IMR-90 (cell line): Measurements from ENCODE around the gene GLRA3. TPM values are rescaled to one million over a fixed set of nuclear protein-coding genes. Genes with fewer than 3 reads are reported as not detected.

Experiments
- ATAC-seq: fragments of 200-7000 bp; cut with Tn5 transposase; 2 replicates; pipeline ENCODE4 v1.9.1; 2020; ENCODE audit warnings: low read depth, mild to moderate bottlenecking, moderate library complexity
- BruUV-seq: library from RNA; stranded (reverse); fragments of 400-500 nt; replicated peaks from 2 replicates; lab custom pipeline; 2021; lab: Mats Ljungman, UMichigan
- CTCF ChIA-PET: fragments of 300-600 bp; formaldehyde crosslinking; extraction: SDS; loops from one replicate; lab custom pipeline; 2021; ENCODE audit warnings: antibody characterized with exemption; lab: Yijun Ruan, JAX
- POLR2A ChIA-PET: fragments of 300-600 bp; sonication (Branson Sonifier 250); formaldehyde crosslinking; loops from one replicate; lab custom pipeline; 2022; ENCODE audit warnings: antibody characterized with exemption; ENCODE audit not compliant: unreplicated experiment; lab: Charles Lee
- DNase-seq: peaks from one replicate; pipeline ENCODE4 v3.0.0; 2013
- H2AFZ ChIP-seq: replicated peaks from 2 replicates; pipeline ENCODE3; 2013; ENCODE audit warnings: low read length, mild to moderate bottlenecking; ENCODE audit not compliant: poor library complexity
- H2AK5ac ChIP-seq: 2 replicates; pipeline ENCODE4 v1.6.1; 2013; ENCODE audit warnings: low read depth, low read length, inconsistent platforms
- H2AK9ac ChIP-seq: replicated peaks from 2 replicates; pipeline ENCODE3; 2013; ENCODE audit warnings: mild to moderate bottlenecking, low read depth, low read length, moderate library complexity; ENCODE audit not compliant: poor library complexity
- H2BK120ac ChIP-seq: 2 replicates; pipeline ENCODE4 v1.6.1; 2013; ENCODE audit warnings: low read depth, low read length, inconsistent platforms
- H2BK15ac ChIP-seq: 3 replicates; pipeline ENCODE4 v1.6.1; 2013; ENCODE audit warnings: low read depth, low read length, inconsistent platforms
- H2BK20ac ChIP-seq: 2 replicates; pipeline ENCODE4 v1.6.1; 2013; ENCODE audit warnings: low read depth, mild to moderate bottlenecking, inconsistent platforms, low read length, moderate library complexity
- H2BK5ac ChIP-seq: 2 replicates; pipeline ENCODE4 v1.6.1; 2013; ENCODE audit warnings: mild to moderate bottlenecking, low read depth, low read length, inconsistent platforms; ENCODE audit not compliant: poor library complexity, severe bottlenecking
- H3K14ac ChIP-seq: replicated peaks from 2 replicates; pipeline ENCODE4 v1.6.1; 2013; ENCODE audit warnings: low read depth, low read length, inconsistent platforms
- H3K18ac ChIP-seq: 2 replicates; pipeline ENCODE4 v1.6.1; 2013; ENCODE audit warnings: low read depth, low read length, control low read depth
- H3K23ac ChIP-seq: 2 replicates; pipeline ENCODE4 v1.6.1; 2013; ENCODE audit warnings: low read depth, low read length, inconsistent platforms
- H3K27ac ChIP-seq: 2 replicates; pipeline ENCODE4 v1.5.1; 2013; ENCODE audit warnings: mild to moderate bottlenecking, control low read depth, low read length; ENCODE audit not compliant: insufficient read depth
- H3K27me3 ChIP-seq: 2 replicates; pipeline ENCODE4 v1.6.1; 2013; ENCODE audit warnings: low read length; ENCODE audit not compliant: control insufficient read depth, insufficient read depth
- H3K36me3 ChIP-seq: 2 replicates; pipeline ENCODE4 v1.6.1; 2013; ENCODE audit warnings: low read length, mixed read lengths; ENCODE audit not compliant: control insufficient read depth, insufficient read depth
- H3K4ac ChIP-seq: 2 replicates; pipeline ENCODE4 v1.6.1; 2013; ENCODE audit warnings: low read depth, low read length, inconsistent platforms
- H3K4me1 ChIP-seq: 2 replicates; pipeline ENCODE4 v1.6.1; 2013; ENCODE audit warnings: low read length, mixed read lengths; ENCODE audit not compliant: control insufficient read depth, insufficient read depth
- H3K4me2 ChIP-seq: 2 replicates; pipeline ENCODE4 v1.6.1; 2013; ENCODE audit warnings: low read depth, mild to moderate bottlenecking, control low read depth, low read length, moderate library complexity
- H3K4me3 ChIP-seq: 2 replicates; pipeline ENCODE4 v1.5.1; 2013; ENCODE audit warnings: low read depth, mild to moderate bottlenecking, control low read depth, low read length, moderate library complexity; ENCODE audit not compliant: insufficient read depth
- H3K56ac ChIP-seq: 2 replicates; pipeline ENCODE4 v1.6.1; 2013; ENCODE audit warnings: low read length, inconsistent platforms; ENCODE audit not compliant: insufficient read depth; ENCODE audit errors: extremely low read depth
- H3K79me1 ChIP-seq, 2 experiments: 2 replicates each; pipeline ENCODE4 v1.6.1; 2013; ENCODE audit warnings: low read length in 2 of 2, inconsistent platforms in 1 of 2, low read depth in 1 of 2
- H3K9ac ChIP-seq: 2 replicates; pipeline ENCODE4 v1.6.1; 2013; ENCODE audit warnings: low read depth, low read length, control low read depth
- H3K9me1 ChIP-seq: 2 replicates; pipeline ENCODE4 v1.6.1; 2013; ENCODE audit warnings: low read length, inconsistent platforms; ENCODE audit not compliant: insufficient read depth
- H3K9me3 ChIP-seq: 2 replicates; pipeline ENCODE4 v1.6.1; 2013; ENCODE audit warnings: low read length; ENCODE audit not compliant: control insufficient read depth, insufficient read depth
- H4K20me1 ChIP-seq: 2 replicates; pipeline ENCODE4 v1.6.1; 2013; ENCODE audit warnings: low read length, inconsistent platforms; ENCODE audit not compliant: insufficient read depth
- H4K5ac ChIP-seq: 2 replicates; pipeline ENCODE4 v1.6.1; 2013; ENCODE audit warnings: mild to moderate bottlenecking, low read depth, low read length, control low read depth
- H4K8ac ChIP-seq, 2 experiments: 2 replicates each; pipeline ENCODE4 v1.6.1; 2013; ENCODE audit warnings: low read depth in 2 of 2, low read length in 2 of 2, control low read depth in 1 of 2, inconsistent platforms in 1 of 2
- H4K91ac ChIP-seq: 2 replicates; pipeline ENCODE4 v1.6.1; 2013; ENCODE audit warnings: low read depth, low read length, inconsistent platforms; ENCODE audit not compliant: insufficient read depth
- BHLHE40 ChIP-seq: fragments of 150-350 bp; IDR thresholded peaks from 2 replicates; pipeline ENCODE4 v1.6.1; 2016; ENCODE audit warnings: mild to moderate bottlenecking, low read depth, low read length
- CEBPB ChIP-seq: IDR thresholded peaks from 2 replicates; pipeline ENCODE4 v1.6.1; 2012; ENCODE audit warnings: low read depth, low read length, improper control_type of control experiment
- CHD1 ChIP-seq: IDR thresholded peaks from 2 replicates; pipeline ENCODE4 v1.6.1; 2012; ENCODE audit warnings: low read depth, low read length, improper control_type of control experiment
- FOS ChIP-seq: fragments of 150-350 bp; IDR thresholded peaks from 2 replicates; pipeline ENCODE4 v1.6.1; 2016; ENCODE audit warnings: low read depth, low read length
- MAFK ChIP-seq: IDR thresholded peaks from 2 replicates; pipeline ENCODE4 v1.6.1; 2012; ENCODE audit warnings: low read depth, low read length, improper control_type of control experiment
- MAZ ChIP-seq: IDR thresholded peaks from 2 replicates; pipeline ENCODE4 v1.6.1; 2012; ENCODE audit warnings: low read depth, mild to moderate bottlenecking, low read length, improper control_type of control experiment, moderate library complexity, borderline replicate concordance
- MXI1 ChIP-seq: IDR thresholded peaks from 2 replicates; pipeline ENCODE4 v1.6.1; 2012; ENCODE audit warnings: low read depth, mild to moderate bottlenecking, low read length, moderate library complexity, borderline replicate concordance
- NFE2L2 ChIP-seq: fragments of 150-350 bp; IDR thresholded peaks from 2 replicates; pipeline ENCODE4 v1.6.1; 2016; ENCODE audit warnings: low read depth, mild to moderate bottlenecking, low read length
- POLR2A ChIP-seq: IDR thresholded peaks from 2 replicates; pipeline ENCODE4 v1.6.1; 2012; ENCODE audit warnings: mild to moderate bottlenecking, low read depth, low read length
- RAD21 ChIP-seq: IDR thresholded peaks from 2 replicates; pipeline ENCODE4 v1.6.1; 2012; ENCODE audit warnings: low read length, improper control_type of control experiment
- RCOR1 ChIP-seq: IDR thresholded peaks from 2 replicates; pipeline ENCODE4 v1.6.1; 2012; ENCODE audit warnings: mild to moderate bottlenecking, low read length, improper control_type of control experiment; ENCODE audit not compliant: insufficient replicate concordance
- RFX5 ChIP-seq: IDR thresholded peaks from 2 replicates; pipeline ENCODE4 v1.8.0; 2012; ENCODE audit warnings: low read depth, mild to moderate bottlenecking, low read length, moderate library complexity
- SMC3 ChIP-seq: fragments of 150-350 bp; IDR thresholded peaks from 2 replicates; pipeline ENCODE4 v1.6.1; 2016; ENCODE audit warnings: low read depth, mild to moderate bottlenecking, antibody characterized with exemption, low read length, moderate library complexity
- WGBS, 2 experiments: methylation state at CpG; one replicate each; pipeline versions ENCODE4 v1.1.5 to v1.1.7; 2013; ENCODE audit warnings: missing lambda C conversion rate in 2 of 2; ENCODE audit not compliant: insufficient read length in 1 of 2; ENCODE audit errors: extremely low coverage in 2 of 2; 5-methylcytosine and 5-hydroxymethylcytosine counted together
- dilution Hi-C: fragments of 300-500 bp; cut with HindIII; formaldehyde crosslinking; loops from one replicate; pipeline ENCODE4 v1.14.3; 2018; ENCODE audit warnings: low sequenced_read_pairs; ENCODE audit not compliant: unreplicated experiment
- in situ Hi-C: fragments of 300-500 bp; cut with MboI; formaldehyde crosslinking; loops from 3 replicates; pipeline ENCODE4 v1.14.3; 2019; ENCODE audit warnings: low sequenced_read_pairs, inconsistent platforms, mixed read lengths
- intact Hi-C: fragments of 100-400 bp; cut with micrococcal nuclease; formaldehyde crosslinking; loops from 2 replicates; pipeline ENCODE4 v1.10.0; 2022
- polyA plus RNA-seq, 3 experiments: library from polyadenylated mRNA; depleted of rRNA; stranded (reverse); fragments of >200 nt; gene quantifications; 2 replicates each; pipeline ENCODE4 v1.2.3, GENCODE V29; 2012; ENCODE audit warnings: low replicate concordance in 1 of 3
- total RNA-seq: library from RNA; depleted of rRNA; stranded (reverse); fragments of >200 nt; gene quantifications from 2 replicates; pipeline ENCODE4 v1.2.3, GENCODE V29; 2012
- TF ChIP-seq, protein P1 (sequence below): conservative IDR thresholded peaks from 2 replicates; pipeline ENCODE4 v1.5.1; 2012; ENCODE audit warnings: mild to moderate bottlenecking, low read depth, low read length, improper control_type of control experiment
- TF ChIP-seq, protein P2 (sequence below): fragments of 150-350 bp; IDR thresholded peaks from 2 replicates; pipeline ENCODE4 v1.6.1; 2016; ENCODE audit warnings: low read depth, mild to moderate bottlenecking, low read length, moderate library complexity, borderline replicate concordance
- TF ChIP-seq, protein P3 (sequence below): fragments of 150-350 bp; IDR thresholded peaks from 2 replicates; pipeline ENCODE4 v1.6.1; 2017; ENCODE audit warnings: mild to moderate bottlenecking, antibody characterized with exemption, low read length, low read depth

The GLRA3 gene
- total and polyA plus RNA-seq, 2 of the 4 experiments (the other 2 are of a cell fraction): not detected

DNA sequence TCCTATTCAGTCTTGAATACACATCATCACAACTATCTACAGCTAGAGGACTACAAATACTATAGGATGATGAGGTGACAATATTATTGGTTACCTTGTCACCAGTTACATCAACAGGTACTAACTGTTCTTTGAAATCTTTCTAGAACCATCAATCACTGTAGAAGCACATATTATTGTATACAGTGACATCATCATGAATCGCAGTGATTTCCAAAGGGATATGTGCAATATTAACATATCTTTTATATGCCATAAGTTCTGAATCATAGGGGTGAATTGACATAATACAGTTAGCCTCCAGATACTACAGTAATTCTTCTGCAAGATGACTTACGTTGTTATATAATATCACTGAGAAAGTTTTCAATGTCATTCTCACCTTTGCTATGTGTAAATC lies 201.6 kb downstream of the GLRA3 start:
- WGBS, 2 experiments: no CpG with 5 or more reads among the region's 2 CpGs

More for the DNA sequence above, 201.6 kb downstream of the GLRA3 start:
- ChIA-PET POLR2A (no interaction called here), CTCF (interaction anchor here (0.6 kb wide), 1 partner anchor 520 kb away, joined by 3 read pairs; no protein-coding TSS in a partner anchor)
- Histone ChIP-seq H3K4me2 (no peak overlapping the region), H2BK120ac (no peak overlapping the region), H2BK20ac (no peak overlapping the region), H2AK5ac (no peak overlapping the region), H4K20me1 (no peaks in the 10 kb centered on the region), H3K14ac (no peak overlapping the region), H2BK15ac (no peak overlapping the region), H2AK9ac (no peak overlapping the region), H3K27me3 (no peaks in the 10 kb centered on the region), H3K23ac (no peak overlapping the region), H2BK5ac (no peak overlapping the region), H2AFZ (no peak overlapping the region), H3K9ac (no peak overlapping the region), H3K4me1 (no peaks in the 10 kb centered on the region), H3K56ac (no peak overlapping the region), H3K36me3 (no peaks in the 10 kb centered on the region), H4K91ac (no peak overlapping the region), H4K8ac (no peak overlapping the region), H3K4me3 (no peak overlapping the region), H4K5ac (no peak overlapping the region), H3K18ac (no peak overlapping the region), H3K79me1 (no peaks in the 10 kb centered on the region), H3K9me1 (no peaks in the 10 kb centered on the region), H3K27ac (no peak overlapping the region), H3K9me3 (no peaks in the 10 kb centered on the region), H3K4ac (no peak overlapping the region)
- no TSS peak for BruUV-seq
- dilution Hi-C loops: no loop called here
- intact Hi-C loops: no loop called here
- in situ Hi-C loops: no loop called here
- ATAC-seq: no peak
- TF ChIP-seq MAFK: no peak
- no peak for TF ChIP-seq POLR2A
- TF ChIP-seq CEBPB: no peak
- TF ChIP-seq RFX5: no peak
- TF ChIP-seq, protein P1, sequence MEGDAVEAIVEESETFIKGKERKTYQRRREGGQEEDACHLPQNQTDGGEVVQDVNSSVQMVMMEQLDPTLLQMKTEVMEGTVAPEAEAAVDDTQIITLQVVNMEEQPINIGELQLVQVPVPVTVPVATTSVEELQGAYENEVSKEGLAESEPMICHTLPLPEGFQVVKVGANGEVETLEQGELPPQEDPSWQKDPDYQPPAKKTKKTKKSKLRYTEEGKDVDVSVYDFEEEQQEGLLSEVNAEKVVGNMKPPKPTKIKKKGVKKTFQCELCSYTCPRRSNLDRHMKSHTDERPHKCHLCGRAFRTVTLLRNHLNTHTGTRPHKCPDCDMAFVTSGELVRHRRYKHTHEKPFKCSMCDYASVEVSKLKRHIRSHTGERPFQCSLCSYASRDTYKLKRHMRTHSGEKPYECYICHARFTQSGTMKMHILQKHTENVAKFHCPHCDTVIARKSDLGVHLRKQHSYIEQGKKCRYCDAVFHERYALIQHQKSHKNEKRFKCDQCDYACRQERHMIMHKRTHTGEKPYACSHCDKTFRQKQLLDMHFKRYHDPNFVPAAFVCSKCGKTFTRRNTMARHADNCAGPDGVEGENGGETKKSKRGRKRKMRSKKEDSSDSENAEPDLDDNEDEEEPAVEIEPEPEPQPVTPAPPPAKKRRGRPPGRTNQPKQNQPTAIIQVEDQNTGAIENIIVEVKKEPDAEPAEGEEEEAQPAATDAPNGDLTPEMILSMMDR: no peak
- no peak for TF ChIP-seq BHLHE40
- TF ChIP-seq MXI1: no peak
- TF ChIP-seq NFE2L2: no peak
- no peak for TF ChIP-seq RAD21
- no peak for TF ChIP-seq CHD1
- TF ChIP-seq SMC3: no peak
- TF ChIP-seq FOS: no peak
- TF ChIP-seq, protein P2, sequence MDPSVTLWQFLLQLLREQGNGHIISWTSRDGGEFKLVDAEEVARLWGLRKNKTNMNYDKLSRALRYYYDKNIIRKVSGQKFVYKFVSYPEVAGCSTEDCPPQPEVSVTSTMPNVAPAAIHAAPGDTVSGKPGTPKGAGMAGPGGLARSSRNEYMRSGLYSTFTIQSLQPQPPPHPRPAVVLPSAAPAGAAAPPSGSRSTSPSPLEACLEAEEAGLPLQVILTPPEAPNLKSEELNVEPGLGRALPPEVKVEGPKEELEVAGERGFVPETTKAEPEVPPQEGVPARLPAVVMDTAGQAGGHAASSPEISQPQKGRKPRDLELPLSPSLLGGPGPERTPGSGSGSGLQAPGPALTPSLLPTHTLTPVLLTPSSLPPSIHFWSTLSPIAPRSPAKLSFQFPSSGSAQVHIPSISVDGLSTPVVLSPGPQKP: no peak
- no peak for TF ChIP-seq MAZ
- no peak for TF ChIP-seq RCOR1
- TF ChIP-seq, protein P3, sequence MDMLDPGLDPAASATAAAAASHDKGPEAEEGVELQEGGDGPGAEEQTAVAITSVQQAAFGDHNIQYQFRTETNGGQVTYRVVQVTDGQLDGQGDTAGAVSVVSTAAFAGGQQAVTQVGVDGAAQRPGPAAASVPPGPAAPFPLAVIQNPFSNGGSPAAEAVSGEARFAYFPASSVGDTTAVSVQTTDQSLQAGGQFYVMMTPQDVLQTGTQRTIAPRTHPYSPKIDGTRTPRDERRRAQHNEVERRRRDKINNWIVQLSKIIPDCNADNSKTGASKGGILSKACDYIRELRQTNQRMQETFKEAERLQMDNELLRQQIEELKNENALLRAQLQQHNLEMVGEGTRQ: no peak
- no peak for DNase-seq
